ENCODE measurements around the gene SOWAHA.
A peak's percentile ranks its signal among the peaks of the same experiment; 100 is the strongest.

Gene SOWAHA

GRCh38 chr5:132832612-132833011 lies 19.5 kb downstream of the SOWAHA start:
- ChIA-PET POLR2A (interaction anchor here (0.8 to 4.2 kb wide), 3 partner anchors 12 to 35 kb away, joined by 3 to 29 read pairs (median 22); partner anchors contain the start of genes GDF9 and UQCRQ), CTCF (interaction anchor here (4.5 kb wide), 1 partner anchor 12 kb away, joined by 21 read pairs; no protein-coding TSS in a partner anchor)
- DNase-seq (ENCODE audit: extremely low spot score) = no peak
- TF ChIP-seq TARDBP (IDR thresholded peaks at IDR 0.05) (no peak), LEF1 (IDR thresholded peaks at IDR 0.05; ENCODE audit: borderline replicate concordance) (no peak), SP1 (IDR thresholded peaks at IDR 0.05) (no peak)

GRCh38 chr5:132834057-132834456 lies 21.0 kb downstream of the SOWAHA start:
- POLR2A ChIA-PET = interaction anchor here (1.2 to 2.2 kb wide), 3 partner anchors 31 to 218 kb away, joined by 3 to 13 read pairs (median 4); partner anchors contain the start of genes GDF9, HSPA4, KIF3A and UQCRQ

DNA sequence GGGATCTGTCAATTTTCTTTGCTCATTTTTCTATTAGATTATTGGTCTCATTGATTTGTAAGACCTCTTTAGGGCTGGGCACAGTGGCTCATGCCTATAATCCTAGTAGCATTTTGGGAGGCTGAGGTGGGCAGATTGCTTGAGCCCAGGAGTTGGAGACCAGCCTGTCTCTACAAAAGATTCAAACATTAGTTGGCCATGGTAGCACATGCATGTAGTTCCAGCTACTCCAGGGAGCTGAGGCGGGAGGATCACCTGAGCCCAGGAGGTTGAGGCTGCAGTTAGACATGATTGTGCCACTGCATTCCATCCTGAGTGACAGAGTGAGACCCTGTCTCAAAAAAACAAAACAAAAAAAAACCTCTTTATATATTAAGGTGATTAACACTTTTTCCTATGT lies 23.8 kb downstream of the SOWAHA start:
- ChIA-PET POLR2A (no interaction called here), CTCF (no interaction called here)
- DNase-seq (ENCODE audit: extremely low spot score) = no peak
- TF ChIP-seq ARNT (IDR thresholded peaks at IDR 0.05) = no peak
- no peak for TF ChIP-seq SUZ12 (IDR thresholded peaks at IDR 0.05)
- no peak for TF ChIP-seq NFRKB (IDR thresholded peaks at IDR 0.05)
- TF ChIP-seq FOXA1 (IDR thresholded peaks at IDR 0.05) = no peak
- TF ChIP-seq ZNF384 (IDR thresholded peaks at IDR 0.05) = no peak
- TF ChIP-seq BHLHE40 (IDR thresholded peaks at IDR 0.05; ENCODE audit: borderline replicate concordance) = no peak
- TF ChIP-seq LEF1 (IDR thresholded peaks at IDR 0.05; ENCODE audit: borderline replicate concordance) = no peak
- no peak for TF ChIP-seq CTBP1 (IDR thresholded peaks at IDR 0.05; ENCODE audit: borderline replicate concordance)
- no peak for TF ChIP-seq HDGF (IDR thresholded peaks at IDR 0.05; ENCODE audit: borderline replicate concordance)
- no peak for TF ChIP-seq FOXK2 (IDR thresholded peaks at IDR 0.05)
- TF ChIP-seq FOXM1 (IDR thresholded peaks at IDR 0.05; ENCODE audit: borderline replicate concordance) = no peak
- no peak for TF ChIP-seq L3MBTL2 (conservative IDR thresholded peaks at IDR 0.05)
- TF ChIP-seq ELF4 (IDR thresholded peaks at IDR 0.05) = no peak
- TF ChIP-seq SP1 (IDR thresholded peaks at IDR 0.05) = no peak
- TF ChIP-seq, protein P1, sequence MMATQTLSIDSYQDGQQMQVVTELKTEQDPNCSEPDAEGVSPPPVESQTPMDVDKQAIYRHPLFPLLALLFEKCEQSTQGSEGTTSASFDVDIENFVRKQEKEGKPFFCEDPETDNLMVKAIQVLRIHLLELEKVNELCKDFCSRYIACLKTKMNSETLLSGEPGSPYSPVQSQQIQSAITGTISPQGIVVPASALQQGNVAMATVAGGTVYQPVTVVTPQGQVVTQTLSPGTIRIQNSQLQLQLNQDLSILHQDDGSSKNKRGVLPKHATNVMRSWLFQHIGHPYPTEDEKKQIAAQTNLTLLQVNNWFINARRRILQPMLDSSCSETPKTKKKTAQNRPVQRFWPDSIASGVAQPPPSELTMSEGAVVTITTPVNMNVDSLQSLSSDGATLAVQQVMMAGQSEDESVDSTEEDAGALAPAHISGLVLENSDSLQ (IDR thresholded peaks at IDR 0.05) = no peak

More at GRCh38 chr5:132834057-132834456, 21.0 kb downstream of the SOWAHA start:
- CTCF ChIA-PET = interaction anchor here (2.5 kb wide), 1 partner anchor 14 kb away, joined by 12 read pairs; no protein-coding TSS in a partner anchor
- TF ChIP-seq CTBP1 (IDR thresholded peaks at IDR 0.05; ENCODE audit: borderline replicate concordance) (no peak), FOXA1 (IDR thresholded peaks at IDR 0.05) (no peak), L3MBTL2 (conservative IDR thresholded peaks at IDR 0.05) (no peak), ELF4 (IDR thresholded peaks at IDR 0.05) (no peak), TARDBP (IDR thresholded peaks at IDR 0.05) (no peak), NFRKB (IDR thresholded peaks at IDR 0.05) (no peak), BHLHE40 (IDR thresholded peaks at IDR 0.05; ENCODE audit: borderline replicate concordance) (no peak), SP1 (IDR thresholded peaks at IDR 0.05) (no peak), SUZ12 (IDR thresholded peaks at IDR 0.05) (no peak), LEF1 (IDR thresholded peaks at IDR 0.05; ENCODE audit: borderline replicate concordance) (no peak), HDGF (IDR thresholded peaks at IDR 0.05; ENCODE audit: borderline replicate concordance) (no peak), FOXM1 (IDR thresholded peaks at IDR 0.05; ENCODE audit: borderline replicate concordance) (no peak), ARNT (IDR thresholded peaks at IDR 0.05) (no peak), ZNF384 (IDR thresholded peaks at IDR 0.05) (no peak), FOXK2 (IDR thresholded peaks at IDR 0.05) (no peak)
- TF ChIP-seq, protein P1 (IDR thresholded peaks at IDR 0.05) = no peak
- no peak for DNase-seq (ENCODE audit: extremely low spot score)

DNA sequence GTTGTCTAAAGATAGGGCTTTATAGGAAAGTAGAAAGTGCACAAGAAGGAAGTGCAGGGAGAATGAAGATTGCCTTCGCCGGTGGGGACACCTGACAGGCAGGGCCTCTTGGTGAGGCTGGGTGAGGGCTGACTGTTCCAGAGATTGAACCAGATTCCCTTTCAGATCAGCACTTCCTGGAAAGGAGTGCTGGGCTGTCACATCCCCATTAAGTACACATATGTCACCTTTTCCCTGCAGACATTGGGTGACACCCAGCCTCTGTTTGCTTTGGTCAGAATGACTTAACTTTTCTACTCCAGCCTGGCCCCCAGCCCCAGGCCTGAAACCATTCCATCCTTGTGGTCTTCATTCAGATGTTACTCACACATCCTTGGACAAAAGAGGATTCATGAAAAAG lies 24.8 kb downstream of the SOWAHA start:
- TF ChIP-seq L3MBTL2 (conservative IDR thresholded peaks at IDR 0.05) = no peak
- TF ChIP-seq, protein P1 (IDR thresholded peaks at IDR 0.05) = 0 out of 2 replicates have a peak, but pooled peaks have one; percentile 20
- DNase-seq (ENCODE audit: extremely low spot score) = no peak
- POLR2A ChIA-PET = no interaction called here
- CTCF ChIA-PET = no interaction called here

GRCh38 chr5:132838516-132839282 lies 25.6 kb downstream of the SOWAHA start:
- DNase-seq (ENCODE audit: extremely low spot score) = no peak
- CTCF ChIA-PET = interaction anchor here (0.9 kb wide), 1 partner anchor 18 kb away, joined by 3 read pairs; no protein-coding TSS in a partner anchor
- TF ChIP-seq ZNF384 (IDR thresholded peaks at IDR 0.05) (no peak), CTBP1 (IDR thresholded peaks at IDR 0.05; ENCODE audit: borderline replicate concordance) (no peak), LEF1 (IDR thresholded peaks at IDR 0.05; ENCODE audit: borderline replicate concordance) (no peak), L3MBTL2 (conservative IDR thresholded peaks at IDR 0.05) (no peak), ELF4 (IDR thresholded peaks at IDR 0.05) (no peak)
- POLR2A ChIA-PET = interaction anchor here (0.8 kb wide), 1 partner anchor 28 kb away, joined by 4 read pairs; the partner anchor contains the start of gene UQCRQ
